B cell (primary cell): Measurements from ENCODE around the gene B3GLCT.

ENCODE experiments used
- CTCF ChIP-seq: fragments of 200-600 bp; IDR thresholded peaks from one replicate; pipeline ENCODE4 v1.8.0; 2022; ENCODE audit warnings: antibody characterized with exemption, mild to moderate bottlenecking
- EZH2 ChIP-seq: IDR thresholded peaks from 2 replicates; pipeline ENCODE4 v1.6.1; 2012; ENCODE audit warnings: borderline replicate concordance, low read depth, mild to moderate bottlenecking, moderate library complexity, low read length; ENCODE audit not compliant: insufficient read depth, poor library complexity, severe bottlenecking

DNA sequence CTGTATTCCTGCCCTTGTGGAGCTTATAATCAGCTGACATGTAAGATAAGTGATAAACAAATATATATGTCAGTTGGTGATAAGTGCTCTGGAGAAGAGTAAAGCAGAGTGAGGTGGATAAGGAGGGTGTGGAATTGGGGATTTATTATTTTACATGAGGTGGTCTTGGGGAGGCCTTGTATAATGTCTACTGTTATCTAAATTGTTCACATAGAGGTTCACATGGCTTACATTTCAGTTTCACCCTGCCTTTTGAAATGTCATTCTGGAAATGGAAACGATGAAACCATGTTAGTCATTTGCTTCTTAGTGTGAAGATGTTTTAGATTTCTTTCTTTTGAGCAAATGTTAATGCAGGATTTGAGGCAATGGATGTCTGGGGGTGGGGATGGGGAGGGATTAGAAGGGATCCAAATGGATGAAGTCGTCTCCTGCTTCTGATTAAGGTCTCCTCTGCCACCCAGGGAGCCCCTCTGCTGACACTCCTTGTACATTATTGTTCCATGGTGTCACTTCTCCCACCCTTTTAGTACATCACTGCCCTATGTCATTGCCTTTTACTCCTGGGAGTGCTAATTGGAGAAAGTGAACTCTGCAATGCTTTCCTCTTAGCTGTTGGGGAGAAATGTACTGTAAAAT, 14.0 kb downstream of the B3GLCT start:
- no peak for TF ChIP-seq CTCF
- TF ChIP-seq EZH2: no peak
